Natural killer cell (primary cell): ENCODE data around the gene SLC1A2. TPM values are rescaled to one million over a fixed set of nuclear protein-coding genes. Genes with fewer than 3 reads are reported as not detected.

Experiments used
- ATAC-seq, 3 donors: fragments of 150-1000 bp in 2 of 3; fragments of 200-7000 bp in 1 of 3; cut with Tn5 transposase; 1 replicate in 1 of 3; 2 replicates in 2 of 3; pipeline ENCODE4 v1.10.0; 2021; ENCODE audit warnings: mild to moderate bottlenecking in 2 of 3, moderate library complexity in 2 of 3
- DNase-seq, 2 donors: peaks; one replicate each; pipeline versions ENCODE4 v3.0.0 to v3.0.0-alpha.2; 2013 to 2021; ENCODE audit warnings: mixed read lengths in 1 of 2
- H3K27ac ChIP-seq: one replicate; pipeline ENCODE4 v1.5.1; 2013; ENCODE audit warnings: mild to moderate bottlenecking, low read length
- H3K27me3 ChIP-seq: one replicate; pipeline ENCODE4 v1.6.1; 2013; ENCODE audit warnings: low read length; ENCODE audit not compliant: control insufficient read depth, insufficient read depth
- H3K36me3 ChIP-seq: one replicate; pipeline ENCODE4 v1.6.1; 2013; ENCODE audit warnings: low read length; ENCODE audit not compliant: control insufficient read depth, insufficient read depth
- H3K4me1 ChIP-seq: one replicate; pipeline ENCODE4 v1.6.1; 2013; ENCODE audit warnings: low read length; ENCODE audit not compliant: control insufficient read depth, insufficient read depth
- H3K4me3 ChIP-seq: one replicate; pipeline ENCODE4 v1.5.1; 2013; ENCODE audit warnings: low read length
- H3K9me3 ChIP-seq: one replicate; pipeline ENCODE4 v1.6.1; 2013; ENCODE audit warnings: low read length; ENCODE audit not compliant: control insufficient read depth, insufficient read depth
- H3K27ac Mint-ChIP-seq, 2 donors: one replicate each; pipeline ENCODE4 v1.8.0; 2022; ENCODE audit warnings: mild to moderate bottlenecking in 2 of 2, mixed read lengths in 2 of 2, moderate library complexity in 1 of 2
- H3K27me3 Mint-ChIP-seq, 2 donors: one replicate each; pipeline ENCODE4 v1.8.0; 2022; ENCODE audit warnings: low read depth in 2 of 2, mixed read lengths in 2 of 2
- H3K36me3 Mint-ChIP-seq: one replicate; pipeline ENCODE4 v1.8.0; 2022; ENCODE audit warnings: mixed read lengths
- H3K4me1 Mint-ChIP-seq, 2 donors: one replicate each; pipeline ENCODE4 v1.8.0; 2022; ENCODE audit warnings: mixed read lengths in 2 of 2
- H3K4me3 Mint-ChIP-seq: one replicate; pipeline ENCODE4 v1.8.0; 2022; ENCODE audit warnings: mild to moderate bottlenecking, moderate library complexity, mixed read lengths
- H3K9me3 Mint-ChIP-seq, 2 donors: one replicate each; pipeline ENCODE4 v1.8.0; 2022; ENCODE audit warnings: mixed read lengths in 2 of 2
- WGBS: methylation state at CpG from one replicate; pipeline ENCODE4 v1.1.7; 2013; ENCODE audit warnings: missing lambda C conversion rate; ENCODE audit not compliant: insufficient coverage; 5-methylcytosine and 5-hydroxymethylcytosine counted together
- intact Hi-C: fragments of 100-400 bp; cut with micrococcal nuclease; formaldehyde crosslinking; loops from one replicate; pipeline ENCODE4 v1.14.2; 2022
- total RNA-seq, 4 donors: library from RNA; stranded (reverse); fragments of 120-200 nt in 1 of 4; gene quantifications; one replicate each; pipeline versions ENCODE4 v1.2.3 to v1.2.4, GENCODE V29; 2013 to 2022
- TF ChIP-seq, protein P1 (sequence below): fragments of 200-600 bp; IDR thresholded peaks from one replicate; pipeline ENCODE4 v1.8.0; 2022; ENCODE audit warnings: antibody characterized with exemption

Gene SLC1A2
- total RNA-seq, 3 donors from 2014 or later (not counting 1 experiment from before 2014, with no cell fraction given): 0.02 TPM; not detected in 2

DNA sequence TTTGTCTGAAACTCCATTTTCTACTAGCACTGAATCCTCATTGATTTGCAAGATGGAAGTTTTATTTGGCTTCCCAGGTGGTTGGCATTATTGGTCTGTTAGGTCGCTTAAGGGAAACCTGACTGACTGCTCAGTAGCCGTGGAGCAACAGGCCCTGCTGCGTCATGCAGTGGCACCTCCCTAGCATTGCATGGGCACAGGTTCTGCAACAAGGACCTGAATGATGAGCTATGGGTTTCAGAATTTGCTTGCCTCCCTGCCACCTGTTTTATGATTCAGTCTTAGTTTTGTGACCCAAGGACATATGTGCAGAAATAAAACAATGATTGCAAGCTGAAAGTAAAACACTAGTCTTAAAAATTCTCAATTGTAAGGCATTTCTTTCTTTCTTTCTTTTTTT, 128.5 kb downstream of the SLC1A2 start:
- DNase-seq (no peak), ATAC-seq (no peak)
- peaks cover 5 to 6% of the 10 kb centered on the region in 2 donors for H3K27me3 Mint-ChIP-seq
- peaks cover 0 to 3% of the 10 kb centered on the region in 2 donors for H3K9me3 Mint-ChIP-seq
- intact Hi-C loops: no loop called here
- no peaks in the 10 kb centered on the region for H3K36me3 Mint-ChIP-seq
- TF ChIP-seq, protein P1, sequence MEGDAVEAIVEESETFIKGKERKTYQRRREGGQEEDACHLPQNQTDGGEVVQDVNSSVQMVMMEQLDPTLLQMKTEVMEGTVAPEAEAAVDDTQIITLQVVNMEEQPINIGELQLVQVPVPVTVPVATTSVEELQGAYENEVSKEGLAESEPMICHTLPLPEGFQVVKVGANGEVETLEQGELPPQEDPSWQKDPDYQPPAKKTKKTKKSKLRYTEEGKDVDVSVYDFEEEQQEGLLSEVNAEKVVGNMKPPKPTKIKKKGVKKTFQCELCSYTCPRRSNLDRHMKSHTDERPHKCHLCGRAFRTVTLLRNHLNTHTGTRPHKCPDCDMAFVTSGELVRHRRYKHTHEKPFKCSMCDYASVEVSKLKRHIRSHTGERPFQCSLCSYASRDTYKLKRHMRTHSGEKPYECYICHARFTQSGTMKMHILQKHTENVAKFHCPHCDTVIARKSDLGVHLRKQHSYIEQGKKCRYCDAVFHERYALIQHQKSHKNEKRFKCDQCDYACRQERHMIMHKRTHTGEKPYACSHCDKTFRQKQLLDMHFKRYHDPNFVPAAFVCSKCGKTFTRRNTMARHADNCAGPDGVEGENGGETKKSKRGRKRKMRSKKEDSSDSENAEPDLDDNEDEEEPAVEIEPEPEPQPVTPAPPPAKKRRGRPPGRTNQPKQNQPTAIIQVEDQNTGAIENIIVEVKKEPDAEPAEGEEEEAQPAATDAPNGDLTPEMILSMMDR: no peak
- Histone ChIP-seq H3K9me3 (no peaks in the 10 kb centered on the region), H3K4me1 (peaks cover 4% of the 10 kb centered on the region), H3K4me3 (no peak overlapping the region), H3K27me3 (no peaks in the 10 kb centered on the region), H3K27ac (no peak overlapping the region), H3K36me3 (no peaks in the 10 kb centered on the region)
- H3K27ac Mint-ChIP-seq: no peak overlapping the region
- no peaks in the 10 kb centered on the region for H3K4me1 Mint-ChIP-seq
- H3K4me3 Mint-ChIP-seq: no peak overlapping the region
- WGBS: 76% methylated on average over 3 of the region's 3 CpGs

GRCh38 chr11:35289821-35290220, 129.5 kb downstream of the SLC1A2 start:
- Histone ChIP-seq H3K27me3 (no peaks in the 10 kb centered on the region), H3K9me3 (no peaks in the 10 kb centered on the region), H3K4me3 (no peak overlapping the region), H3K36me3 (no peaks in the 10 kb centered on the region), H3K4me1 (peaks cover 4% of the 10 kb centered on the region), H3K27ac (no peak overlapping the region)
- Mint-ChIP-seq H3K9me3 (peaks cover 0 to 3% of the 10 kb centered on the region in 2 donors), H3K4me3 (no peak overlapping the region), H3K27ac (no peak overlapping the region), H3K4me1 (no peaks in the 10 kb centered on the region), H3K27me3 (peaks cover 5 to 6% of the 10 kb centered on the region in 2 donors), H3K36me3 (no peaks in the 10 kb centered on the region)
- DNase-seq (no peak), ATAC-seq (no peak)
- intact Hi-C loops: no loop called here
- TF ChIP-seq, protein P1: no peak
- WGBS: 82% methylated on average over 2 of the region's 2 CpGs

DNA sequence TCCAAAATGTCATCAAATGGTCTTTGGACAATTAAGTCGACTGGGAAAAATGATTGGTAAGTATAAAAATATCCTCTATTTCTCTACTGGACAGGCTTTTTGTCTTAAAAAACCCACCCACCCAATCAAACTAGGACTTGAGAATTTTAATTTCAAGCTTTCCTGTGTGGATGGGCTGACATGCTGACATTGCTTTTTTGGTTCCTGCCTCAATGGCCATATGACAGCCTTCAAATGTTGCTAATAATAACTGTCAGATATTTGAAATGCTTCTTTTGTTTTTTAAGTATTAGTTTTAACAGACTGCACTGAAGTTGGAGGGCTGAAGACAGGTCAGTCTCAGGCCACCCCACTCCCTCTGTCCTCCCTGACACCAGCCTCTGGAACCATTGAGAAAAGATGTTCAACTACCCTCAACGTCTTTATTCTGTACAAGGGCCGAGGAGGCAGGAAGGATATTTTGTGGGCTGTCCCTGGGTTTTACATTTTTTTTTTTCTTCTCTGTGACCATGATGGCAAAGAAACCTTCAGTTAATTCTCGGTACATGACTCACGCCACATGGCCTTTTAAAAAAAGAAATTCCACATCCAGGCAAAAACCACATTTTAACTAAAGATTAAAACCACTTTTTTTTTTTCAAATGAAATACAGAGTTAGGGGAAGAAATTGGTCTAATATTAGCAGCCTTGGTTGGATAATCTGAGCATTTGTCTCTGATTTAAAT, 130.4 kb downstream of the SLC1A2 start:
- H3K4me1 Mint-ChIP-seq: no peaks in the 10 kb centered on the region
- TF ChIP-seq, protein P1: no peak
- intact Hi-C loops: no loop called here

GRCh38 chr11:35288309-35288708, 131.0 kb downstream of the SLC1A2 start:
- Histone ChIP-seq H3K36me3 (no peaks in the 10 kb centered on the region), H3K27me3 (no peaks in the 10 kb centered on the region), H3K4me1 (peaks cover 4% of the 10 kb centered on the region), H3K9me3 (no peaks in the 10 kb centered on the region), H3K4me3 (no peak overlapping the region), H3K27ac (no peak overlapping the region)
- DNase-seq (no peak), ATAC-seq (no peak)
- Mint-ChIP-seq H3K4me3 (no peak overlapping the region), H3K36me3 (no peaks in the 10 kb centered on the region), H3K27me3 (peaks cover 0 to 3% of the 10 kb centered on the region in 2 donors), H3K9me3 (peaks cover 0 to 3% of the 10 kb centered on the region in 2 donors), H3K27ac (no peak overlapping the region), H3K4me1 (no peaks in the 10 kb centered on the region)
- TF ChIP-seq, protein P1: no peak
- intact Hi-C loops: no loop called here
- WGBS: 60% methylated on average over 1 of the region's 3 CpGs

More for the DNA sequence above, 130.4 kb downstream of the SLC1A2 start:
- Histone ChIP-seq H3K27ac (no peak overlapping the region), H3K4me3 (no peak overlapping the region), H3K4me1 (peaks cover 4% of the 10 kb centered on the region), H3K9me3 (no peaks in the 10 kb centered on the region), H3K27me3 (no peaks in the 10 kb centered on the region), H3K36me3 (no peaks in the 10 kb centered on the region)
- Mint-ChIP-seq H3K4me3 (no peak overlapping the region), H3K9me3 (peaks cover 0 to 3% of the 10 kb centered on the region in 2 donors), H3K27ac (no peak overlapping the region), H3K27me3 (peaks cover 0 to 3% of the 10 kb centered on the region in 2 donors), H3K36me3 (no peaks in the 10 kb centered on the region)
- DNase-seq (no peak), ATAC-seq (peak in 1 of 3 donors; percentile 26)
- 14% methylated on average over 4 of the region's 5 CpGs for WGBS
